Osteocyte (in vitro differentiated cells): Measurements from ENCODE around the gene SLC6A18. TPM values are rescaled to one million over a fixed set of nuclear protein-coding genes. Genes with fewer than 3 reads are reported as not detected.

ENCODE experiments used
- DNase-seq: peaks from one replicate; pipeline ENCODE4 v3.0.0; 2021; ENCODE audit warnings: mixed read lengths; ENCODE audit not compliant: unreplicated experiment; ENCODE audit errors: extremely low spot score
- H3K27ac Mint-ChIP-seq: one replicate; pipeline ENCODE4 v1.8.0; 2021; ENCODE audit warnings: mild to moderate bottlenecking, mixed read lengths; ENCODE audit not compliant: unreplicated experiment
- H3K27me3 Mint-ChIP-seq: one replicate; pipeline ENCODE4 v1.8.0; 2021; ENCODE audit warnings: mixed read lengths; ENCODE audit not compliant: unreplicated experiment
- H3K36me3 Mint-ChIP-seq: one replicate; pipeline ENCODE4 v1.8.0; 2021; ENCODE audit warnings: mixed read lengths; ENCODE audit not compliant: unreplicated experiment
- H3K4me1 Mint-ChIP-seq: one replicate; pipeline ENCODE4 v1.8.0; 2021; ENCODE audit warnings: mixed read lengths; ENCODE audit not compliant: unreplicated experiment
- H3K4me3 Mint-ChIP-seq: one replicate; pipeline ENCODE4 v1.8.0; 2021; ENCODE audit warnings: mild to moderate bottlenecking, moderate library complexity, mixed read lengths; ENCODE audit not compliant: unreplicated experiment
- H3K9me3 Mint-ChIP-seq: one replicate; pipeline ENCODE4 v1.8.0; 2021; ENCODE audit warnings: mixed read lengths; ENCODE audit not compliant: unreplicated experiment
- CTCF ChIP-seq: fragments of 200-600 bp; sonication (generic); IDR thresholded peaks from 2 replicates; pipeline ENCODE4 v1.5.0; 2021; ENCODE audit warnings: antibody characterized with exemption, mild to moderate bottlenecking, moderate library complexity
- total RNA-seq: library from RNA; stranded (reverse); gene quantifications from 2 replicates; pipeline ENCODE4 v1.2.1, GENCODE V29; 2021

SLC6A18 gene
- total RNA-seq, 1 donor from 2014 or later: not detected

- Mint-ChIP-seq H3K4me1 (no peaks in the 10 kb centered on the region), H3K9me3 (no peaks in the 10 kb centered on the region), H3K4me3 (no peak overlapping the region), H3K27me3 (no peaks in the 10 kb centered on the region), H3K36me3 (no peaks in the 10 kb centered on the region), H3K27ac (no peak overlapping the region)
- DNase-seq: no peak
- no peak for TF ChIP-seq CTCF
These were observed 18.4 kb downstream of the SLC6A18 start for GRCh38 chr5:1243487-1244130.

DNA sequence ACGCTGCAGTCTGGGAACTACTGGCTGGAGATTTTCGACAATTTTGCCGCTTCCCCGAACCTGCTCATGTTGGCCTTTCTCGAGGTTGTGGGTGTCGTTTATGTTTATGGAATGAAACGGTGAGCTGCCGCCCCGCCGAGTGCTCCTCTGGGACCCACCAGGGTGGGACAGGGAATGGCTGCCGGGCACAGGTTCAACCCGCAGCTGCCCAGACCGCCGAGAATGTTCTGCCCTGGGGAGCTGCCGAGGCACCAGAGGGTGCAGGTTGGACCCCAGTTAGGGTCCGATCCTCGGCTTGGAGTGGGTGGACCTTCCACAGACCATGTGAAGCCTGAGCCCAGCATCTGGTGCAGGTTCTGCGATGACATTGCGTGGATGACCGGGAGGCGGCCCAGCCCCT is 19.1 kb downstream of the SLC6A18 start:
- no peaks in the 10 kb centered on the region for H3K4me1 Mint-ChIP-seq
- no peaks in the 10 kb centered on the region for H3K9me3 Mint-ChIP-seq
- DNase-seq: no peak
- no peaks in the 10 kb centered on the region for H3K27me3 Mint-ChIP-seq
- no peaks in the 10 kb centered on the region for H3K36me3 Mint-ChIP-seq
- TF ChIP-seq CTCF: no peak
- H3K4me3 Mint-ChIP-seq: no peak overlapping the region
- H3K27ac Mint-ChIP-seq: no peak overlapping the region

DNA sequence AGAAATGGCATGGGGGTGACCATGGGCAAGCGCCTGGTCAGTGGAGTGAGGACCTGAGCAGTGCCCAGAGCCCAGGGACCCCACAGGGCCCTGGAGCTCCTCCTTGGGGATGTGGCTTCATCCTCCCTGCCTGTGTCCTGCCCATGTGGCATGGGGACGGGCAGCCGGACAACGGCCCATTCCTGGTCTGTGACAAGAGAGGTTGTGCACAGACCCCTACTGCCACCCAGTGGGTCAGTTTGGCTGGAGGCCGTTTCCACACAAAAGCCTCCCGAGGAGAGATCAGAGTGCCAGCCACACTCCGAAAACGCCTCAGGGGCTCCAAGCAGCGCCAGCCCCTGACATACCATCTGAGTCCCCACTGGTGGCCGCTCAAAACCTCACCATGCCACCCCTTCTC is 19.8 kb downstream of the SLC6A18 start:
- Mint-ChIP-seq H3K27ac (no peak overlapping the region), H3K27me3 (no peaks in the 10 kb centered on the region), H3K4me1 (no peaks in the 10 kb centered on the region), H3K36me3 (no peaks in the 10 kb centered on the region), H3K4me3 (no peak overlapping the region), H3K9me3 (no peaks in the 10 kb centered on the region)
- no peak for TF ChIP-seq CTCF
- DNase-seq: no peak

DNA sequence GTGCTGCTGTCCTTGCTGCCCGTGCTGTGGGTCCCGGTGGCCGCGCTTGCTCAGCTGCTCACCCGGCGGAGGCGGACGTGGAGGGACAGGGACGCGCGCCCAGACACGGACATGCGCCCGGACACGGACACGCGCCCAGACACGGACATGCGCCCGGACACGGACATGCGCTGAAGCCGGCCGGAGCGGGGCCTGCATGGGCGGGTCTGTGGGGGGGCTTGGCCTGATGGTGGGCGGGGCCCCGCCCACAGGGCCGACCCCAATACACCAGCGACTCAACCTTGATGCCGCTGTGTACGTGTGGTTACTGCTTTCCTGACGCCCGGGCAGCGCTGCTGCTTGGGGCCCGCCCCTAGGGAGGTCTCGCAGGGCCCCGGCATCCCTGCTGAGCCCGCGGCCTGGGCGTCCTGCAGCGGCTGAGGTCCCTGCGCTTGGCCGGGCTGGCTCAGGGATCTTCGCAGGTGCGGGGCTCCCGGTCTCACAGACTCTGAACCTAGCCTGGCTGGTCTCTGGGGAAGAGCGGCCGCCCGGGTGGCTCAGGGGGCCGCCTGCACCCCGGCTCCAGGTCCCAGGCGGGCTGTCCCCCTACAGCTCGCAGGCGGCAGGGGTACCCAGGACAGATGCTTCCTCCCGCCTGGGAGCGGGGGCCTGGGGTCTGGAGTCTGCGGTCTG is 20.9 kb downstream of the SLC6A18 start:
- no peaks in the 10 kb centered on the region for H3K27me3 Mint-ChIP-seq
- no peaks in the 10 kb centered on the region for H3K4me1 Mint-ChIP-seq
- DNase-seq: no peak

More for the DNA sequence above, 20.9 kb downstream of the SLC6A18 start:
- Mint-ChIP-seq H3K27ac (no peak overlapping the region), H3K9me3 (no peaks in the 10 kb centered on the region), H3K4me3 (no peak overlapping the region), H3K36me3 (no peaks in the 10 kb centered on the region)
- TF ChIP-seq CTCF: no peak
